ENCODE data around the gene SUSD4. TPM values are rescaled to one million over a fixed set of nuclear protein-coding genes. Genes with fewer than 3 reads are reported as not detected.
"Not testable (repeated sequence)": the region's sequence is repeated elsewhere in the genome, so short reads cannot be mapped to it uniquely, and the experiment has no call there.

SUSD4 gene, protein sequence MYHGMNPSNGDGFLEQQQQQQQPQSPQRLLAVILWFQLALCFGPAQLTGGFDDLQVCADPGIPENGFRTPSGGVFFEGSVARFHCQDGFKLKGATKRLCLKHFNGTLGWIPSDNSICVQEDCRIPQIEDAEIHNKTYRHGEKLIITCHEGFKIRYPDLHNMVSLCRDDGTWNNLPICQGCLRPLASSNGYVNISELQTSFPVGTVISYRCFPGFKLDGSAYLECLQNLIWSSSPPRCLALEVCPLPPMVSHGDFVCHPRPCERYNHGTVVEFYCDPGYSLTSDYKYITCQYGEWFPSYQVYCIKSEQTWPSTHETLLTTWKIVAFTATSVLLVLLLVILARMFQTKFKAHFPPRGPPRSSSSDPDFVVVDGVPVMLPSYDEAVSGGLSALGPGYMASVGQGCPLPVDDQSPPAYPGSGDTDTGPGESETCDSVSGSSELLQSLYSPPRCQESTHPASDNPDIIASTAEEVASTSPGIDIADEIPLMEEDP
- 0.27 TPM for polyA plus RNA-seq (2013, experiment 1 of 2; ENCODE audit: insufficient read length)
- polyA plus RNA-seq (2013, experiment 2 of 2; ENCODE audit: insufficient read length), result 0.25 TPM

DNA sequence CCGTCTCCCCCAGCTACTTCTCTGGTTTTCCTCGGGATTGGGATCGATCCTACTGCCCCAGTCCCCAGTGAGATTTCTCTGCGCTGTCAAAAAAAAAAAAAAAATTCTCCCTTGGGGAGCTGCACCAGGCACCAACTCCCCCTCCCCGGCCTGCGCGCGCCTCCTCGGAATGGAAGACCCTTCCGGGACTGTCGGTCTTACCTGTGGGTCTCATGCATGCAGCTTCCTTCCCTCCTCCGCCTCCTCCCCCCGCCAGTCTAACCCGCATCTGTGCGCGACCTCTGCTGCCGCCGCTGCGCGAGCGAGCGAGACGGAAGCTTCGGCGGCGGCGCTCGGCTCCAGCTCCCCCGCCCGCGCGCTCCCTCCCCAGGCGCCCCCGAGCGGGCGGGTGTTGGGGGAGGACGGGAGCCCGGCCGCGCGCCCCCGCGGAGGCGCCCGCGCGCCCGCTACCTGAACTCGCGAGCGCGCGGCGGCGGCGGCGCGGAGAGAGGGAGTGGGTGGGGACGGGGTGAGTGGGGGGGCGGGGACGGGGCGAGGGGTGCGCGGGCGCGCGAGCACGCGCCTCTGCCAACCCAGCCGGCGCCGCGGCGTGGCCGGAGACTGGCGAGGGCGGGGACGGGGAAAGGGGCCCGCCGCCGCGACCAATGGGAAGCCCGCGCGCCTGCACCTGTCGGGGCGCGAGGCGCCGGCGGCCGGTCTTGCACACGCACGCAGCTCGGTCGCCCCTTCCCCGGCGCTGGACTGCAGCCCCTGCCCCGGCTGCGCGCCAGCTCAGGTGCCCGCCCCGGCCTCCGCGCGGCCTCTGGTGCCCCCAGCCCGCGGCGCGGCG lies at the start of gene SUSD4:
Gene SUSD4, minus strand, starts transcription at position 321 of the 829 bp plus-strand sequence. CDS start 751 bp downstream, outside the sequence.
- no peak for DNase-seq

GRCh38 chr1:223413216-223413615 lies 49.2 kb upstream of the SUSD4 start:
- DNase-seq, result no peak

DNA sequence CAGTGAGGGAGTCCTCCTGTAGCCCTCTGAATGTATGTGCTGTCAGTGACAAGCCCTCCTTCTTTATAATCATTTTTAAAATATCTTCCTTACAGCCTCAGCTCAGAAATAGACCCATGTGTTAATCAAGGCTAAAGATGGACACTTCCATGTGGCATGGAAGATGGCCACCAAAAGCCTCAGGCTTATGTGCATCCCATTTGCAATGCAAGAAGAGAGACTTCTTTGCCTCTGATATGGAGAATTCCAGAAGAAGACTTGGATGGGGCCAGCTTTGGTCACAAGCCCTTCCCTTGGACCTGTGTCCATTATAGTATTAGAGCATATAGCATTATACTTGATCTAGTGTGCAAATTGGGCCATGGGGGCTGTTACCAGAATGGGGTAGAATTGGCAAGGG lies 47.7 kb upstream of the SUSD4 start:
- DNase-seq, result no peak

DNA sequence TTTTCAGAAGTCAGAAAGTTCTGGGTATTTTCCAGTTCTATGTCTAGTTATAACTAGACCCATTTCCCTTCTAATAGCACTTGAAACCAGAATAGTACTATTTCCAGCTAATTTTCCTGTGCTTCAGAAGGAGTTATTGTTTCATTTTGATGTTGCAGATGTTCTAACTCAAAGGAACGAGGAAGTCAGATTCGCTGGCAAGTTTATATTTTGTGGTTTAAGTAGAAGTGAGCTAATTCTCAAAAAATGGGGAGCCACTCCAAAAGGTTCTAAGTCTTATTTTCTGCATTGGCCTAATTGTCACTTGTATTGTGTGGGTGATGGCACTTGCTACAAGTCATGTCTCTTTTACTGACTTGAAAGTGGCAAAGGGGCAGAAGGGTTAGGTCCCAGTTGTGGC lies 47.3 kb upstream of the SUSD4 start:
- peak; percentile 76 for DNase-seq

DNA sequence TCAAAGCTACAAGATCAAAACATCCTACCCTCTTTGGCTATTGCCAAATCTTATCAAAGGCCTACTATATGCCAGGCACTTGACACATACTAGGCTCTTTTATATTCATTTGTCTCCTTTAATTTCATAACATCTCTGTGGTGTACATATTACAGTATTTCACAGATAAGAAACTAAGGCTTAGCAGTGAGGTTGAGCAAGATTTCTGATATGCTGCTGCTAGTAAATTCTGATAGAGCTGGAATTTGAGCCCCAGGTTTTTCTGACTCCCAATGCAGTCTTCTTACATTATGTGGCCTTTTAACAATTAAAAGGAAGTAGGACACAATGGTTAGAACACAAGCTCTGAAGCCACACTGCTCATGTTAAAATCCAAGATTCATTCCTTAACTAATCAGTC lies 46.1 kb upstream of the SUSD4 start:
- no peak for DNase-seq

DNA sequence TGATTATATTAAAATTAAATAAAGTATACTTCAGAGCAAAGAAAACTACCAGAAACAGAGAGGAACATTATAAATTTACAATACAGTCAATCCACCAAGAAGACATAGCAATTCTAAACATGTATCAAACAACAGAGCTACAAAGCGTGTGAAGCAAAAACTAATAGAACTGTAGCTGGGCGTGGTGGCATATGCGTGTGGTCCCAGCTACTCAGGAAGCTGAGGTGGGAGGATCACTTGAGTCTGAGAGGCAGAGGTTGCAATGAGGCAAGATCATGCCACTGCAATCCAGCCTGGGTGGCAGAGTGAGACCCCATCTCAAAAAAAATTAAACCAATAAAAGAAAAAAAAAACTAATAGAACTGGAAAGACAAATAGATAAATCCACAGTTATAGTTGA lies 41.5 kb upstream of the SUSD4 start:
- no peak for DNase-seq

- no peak for DNase-seq
These were observed 39.3 kb upstream of the SUSD4 start for GRCh38 chr1:223403184-223403815.

- no peak for DNase-seq
These were observed 38.8 kb upstream of the SUSD4 start for GRCh38 chr1:223402790-223403142.

- peak; percentile 85 for DNase-seq
These were observed 38.2 kb upstream of the SUSD4 start for GRCh38 chr1:223401873-223402789.

- not testable (repeated sequence) for DNase-seq
These were observed 35.4 kb upstream of the SUSD4 start for GRCh38 chr1:223399393-223399792.

- no peak for DNase-seq
These were observed 30.7 kb upstream of the SUSD4 start for GRCh38 chr1:223394706-223395105.

GRCh38 chr1:223394242-223394641 lies 30.3 kb upstream of the SUSD4 start:
- DNase-seq, result no peak

DNA sequence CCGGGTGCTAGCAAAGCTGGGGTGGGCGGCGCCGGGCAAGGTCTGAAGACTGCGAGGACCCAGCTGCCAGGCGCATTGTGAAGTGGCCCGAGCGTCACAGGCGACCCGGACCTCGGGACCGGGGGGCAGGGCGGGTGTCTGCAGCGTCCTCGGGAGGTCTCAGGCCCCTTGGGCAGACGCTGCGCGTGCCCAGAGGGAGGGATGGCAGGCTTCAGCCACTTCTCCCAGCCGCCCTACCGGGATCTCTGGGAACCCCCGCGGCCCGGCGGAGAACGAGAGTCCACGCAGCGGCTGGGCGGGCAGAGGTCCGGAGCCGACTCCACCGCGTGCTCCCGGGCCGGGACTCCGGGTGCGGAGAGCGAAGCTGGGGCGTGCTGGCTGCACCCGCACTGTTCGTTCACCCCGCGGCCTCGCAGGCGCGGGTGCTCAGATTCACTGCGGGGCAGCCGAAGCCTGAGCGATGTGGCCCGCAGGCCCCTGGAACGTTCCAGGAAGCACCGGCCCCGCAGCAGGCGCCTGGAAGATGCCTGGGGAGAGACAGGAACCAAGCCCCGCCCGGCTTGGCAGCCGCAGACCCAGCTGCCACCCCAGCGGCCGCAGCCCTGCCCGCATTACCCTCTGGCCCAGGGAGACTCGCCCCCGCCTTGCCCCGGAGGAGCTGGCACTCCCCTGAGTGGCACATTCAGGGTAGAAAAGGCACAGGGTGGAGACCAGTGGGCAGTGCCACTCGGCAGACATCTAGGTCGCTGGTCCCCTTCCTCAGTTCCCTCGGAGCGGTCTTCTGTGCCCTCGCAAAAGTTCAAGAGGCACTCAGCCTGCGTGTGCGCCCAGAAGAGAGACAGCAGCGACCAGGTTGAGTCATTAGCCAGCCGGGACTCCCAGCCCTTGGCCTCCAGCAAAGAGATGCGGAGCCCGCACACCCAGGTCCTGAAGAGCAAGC lies 29.6 kb upstream of the SUSD4 start, which contains the start of gene CCDC185:
Gene CCDC185, plus strand, starts transcription at position 141 of the 940 bp plus-strand sequence. Its CDS starts 61 bp downstream, at position 202.
- no peak for DNase-seq

DNA sequence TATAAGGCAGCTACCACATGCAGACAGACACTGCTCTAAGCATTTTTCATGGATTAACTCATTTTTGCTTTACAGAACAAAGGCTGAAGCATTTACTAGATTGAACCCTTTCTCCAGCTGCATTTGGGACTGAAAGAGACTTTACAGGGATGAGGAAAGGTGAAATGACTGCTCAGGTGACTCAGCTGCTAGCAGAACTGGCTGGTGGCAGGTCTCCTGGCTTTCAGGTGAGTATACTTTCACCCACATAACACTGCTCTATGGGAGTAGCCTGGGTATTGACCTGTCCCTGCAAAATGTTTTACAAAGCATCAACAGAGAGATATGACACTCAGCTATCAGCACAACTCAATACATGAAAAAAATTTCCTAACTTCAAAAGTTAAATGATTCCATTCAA lies 26.6 kb upstream of the SUSD4 start:
- no peak for DNase-seq

DNA sequence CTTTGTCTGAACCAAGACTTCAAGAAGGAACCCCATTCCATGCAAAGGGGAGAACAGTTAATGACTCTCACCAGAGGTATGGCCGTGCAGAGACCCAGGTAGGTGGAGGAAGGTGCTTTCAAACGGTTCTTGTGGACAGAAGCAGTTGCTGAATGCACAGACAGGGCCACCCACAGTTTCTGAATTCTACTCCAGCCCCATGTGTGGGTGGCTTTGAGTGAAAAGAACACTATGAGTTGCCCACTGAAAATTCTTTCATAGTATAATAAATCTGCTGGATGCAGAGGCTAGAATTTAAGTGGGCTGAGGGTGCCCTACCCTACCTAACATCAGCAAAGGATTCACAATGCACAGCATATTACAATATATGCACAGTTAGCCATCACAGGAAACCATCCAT lies 22.0 kb upstream of the SUSD4 start:
- no peak for DNase-seq

- no peak for DNase-seq
These were observed 14.8 kb upstream of the SUSD4 start for GRCh38 chr1:223378754-223379153.

DNA sequence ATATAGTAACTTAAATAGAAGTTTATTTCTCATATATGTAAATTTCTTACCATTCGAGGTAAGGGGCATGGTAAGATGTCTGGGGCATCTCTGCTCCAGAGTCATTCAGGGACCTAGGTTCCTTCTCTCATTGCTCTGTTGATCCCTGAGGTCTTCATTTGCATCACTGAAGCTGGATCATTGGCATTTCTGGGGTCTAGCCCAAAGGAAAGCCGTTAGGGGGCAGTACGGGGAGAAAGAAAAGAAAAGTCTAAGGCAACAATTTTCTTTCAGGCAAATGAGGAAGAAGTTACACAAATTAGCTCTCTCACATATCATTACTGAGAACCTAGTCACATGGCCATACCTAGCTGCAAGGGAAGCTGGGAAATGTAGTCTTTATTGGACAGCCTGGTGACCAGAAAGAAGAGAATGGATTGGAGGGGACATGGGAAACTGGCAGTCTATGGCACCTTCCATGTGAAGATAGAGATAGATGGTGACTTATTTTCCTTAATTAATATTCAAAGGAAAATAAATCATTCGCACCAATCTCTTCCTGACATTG lies 10.2 kb upstream of the SUSD4 start:
- no peak for DNase-seq

GRCh38 chr1:223364685-223365382 lies 858 bp upstream of the SUSD4 start:
- no peak for DNase-seq

DNA sequence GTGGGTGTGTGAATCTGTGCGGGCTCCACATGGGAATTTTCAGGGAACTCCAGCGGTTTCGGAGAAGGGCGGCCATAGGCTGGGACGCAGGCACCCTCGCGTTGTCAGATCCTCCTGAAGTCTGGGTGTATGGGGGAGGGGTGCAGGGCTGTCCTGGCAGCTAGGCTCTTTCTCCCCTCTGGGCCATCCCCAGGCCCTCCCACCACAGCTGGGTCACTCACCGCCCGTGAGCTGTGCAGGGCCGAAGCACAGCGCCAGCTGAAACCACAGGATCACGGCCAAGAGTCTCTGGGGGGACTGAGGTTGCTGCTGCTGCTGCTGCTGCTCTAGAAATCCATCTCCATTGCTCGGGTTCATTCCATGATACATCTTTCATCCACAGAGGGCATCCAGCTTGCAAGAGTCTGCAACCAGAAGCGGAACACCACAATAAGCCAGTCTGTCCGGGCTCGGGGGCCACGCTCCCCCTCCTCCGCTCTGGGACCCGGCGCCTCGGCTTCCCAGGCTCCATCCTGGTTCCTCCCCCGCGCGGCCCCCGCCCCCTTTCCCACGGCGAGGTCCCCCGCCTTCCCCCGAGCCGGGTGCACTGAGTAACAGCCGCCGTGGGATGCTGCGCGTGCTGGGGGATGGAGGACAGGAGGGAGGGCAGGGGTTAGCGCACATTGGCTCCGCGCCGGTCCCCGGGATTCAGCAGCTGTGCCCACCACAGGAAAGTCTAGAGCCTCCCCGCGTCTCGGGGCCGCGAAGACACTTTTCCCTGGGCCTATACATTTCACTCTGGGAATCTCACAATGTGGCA lies 720 bp downstream of the SUSD4 start:
- DNase-seq, result peak; percentile 36

Data from fibroblast of skin of abdomen (primary cell).